ENCODE data around the gene PACSIN2.

DNA sequence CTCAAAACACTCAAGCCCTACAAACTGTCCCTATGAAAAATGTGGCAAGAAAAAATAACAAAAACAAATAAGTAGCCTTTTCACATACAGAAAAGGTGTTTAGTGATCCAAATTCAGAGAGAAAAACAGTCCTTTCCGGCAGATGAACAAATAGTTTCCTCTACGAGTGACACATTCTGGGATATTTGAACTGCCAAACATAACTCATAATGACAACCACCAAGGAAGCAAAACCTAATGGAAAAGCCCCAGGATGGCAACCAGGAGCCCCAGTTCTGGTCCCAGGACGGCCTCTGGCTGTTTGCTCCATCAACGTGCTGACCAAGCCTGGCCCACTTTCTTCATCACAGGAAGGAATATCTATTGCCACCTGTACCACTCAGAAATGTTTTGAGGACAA lies 6.0 kb downstream of the PACSIN2 start:
- TF ChIP-seq POLR2A (IDR thresholded peaks at IDR 0.05; ENCODE audit: low read length) (no peak), GATA1 (IDR thresholded peaks at IDR 0.05; ENCODE audit: low read depth, low read length) (no peak)
